Measurements from ENCODE around the gene VPS13D.
"Not testable (repeated sequence)": the region's sequence is repeated elsewhere in the genome, so short reads cannot be mapped to it uniquely, and the experiment has no call there.

Gene VPS13D

GRCh38 chr1:12469493-12469892 is 239.7 kb downstream of the VPS13D start:
- H3K4me1 ChIP-seq (ENCODE audit: control insufficient read depth, insufficient read depth, low read length), result peaks cover 11% of the 10 kb centered on the region
- H3K9ac ChIP-seq (ENCODE audit: low read length), result no peak overlapping the region
- no peaks in the 10 kb centered on the region for H3K27me3 ChIP-seq (ENCODE audit: control insufficient read depth, insufficient read depth, low read length)
- H3K9me3 ChIP-seq (ENCODE audit: control insufficient read depth, low read length), result no peaks in the 10 kb centered on the region
- H3K4me3 ChIP-seq (ENCODE audit: low read length), result no peak overlapping the region
- no peaks in the 10 kb centered on the region for H3K36me3 ChIP-seq (ENCODE audit: control insufficient read depth, insufficient read depth, low read length)

GRCh38 chr1:12469990-12470389 is 240.2 kb downstream of the VPS13D start:
- H3K27me3 ChIP-seq (ENCODE audit: control insufficient read depth, insufficient read depth, low read length), result no peaks in the 10 kb centered on the region
- H3K4me1 ChIP-seq (ENCODE audit: control insufficient read depth, insufficient read depth, low read length), result peaks cover 9% of the 10 kb centered on the region
- H3K4me3 ChIP-seq (ENCODE audit: low read length), result no peak overlapping the region
- H3K36me3 ChIP-seq (ENCODE audit: control insufficient read depth, insufficient read depth, low read length), result no peaks in the 10 kb centered on the region
- no peak overlapping the region for H3K9ac ChIP-seq (ENCODE audit: low read length)
- H3K9me3 ChIP-seq (ENCODE audit: control insufficient read depth, low read length), result no peaks in the 10 kb centered on the region

- H3K27me3 ChIP-seq (ENCODE audit: control insufficient read depth, insufficient read depth, low read length); H3K4me3 ChIP-seq (ENCODE audit: low read length); H3K9me3 ChIP-seq (ENCODE audit: control insufficient read depth, low read length); H3K36me3 ChIP-seq (ENCODE audit: control insufficient read depth, insufficient read depth, low read length); H3K9ac ChIP-seq (ENCODE audit: low read length): not testable (repeated sequence)
- H3K4me1 ChIP-seq (ENCODE audit: control insufficient read depth, insufficient read depth, low read length), result peaks cover 14% of the 10 kb centered on the region
Measured at GRCh38 chr1:12470916-12471315, 241.1 kb downstream of the VPS13D start.

GRCh38 chr1:12472156-12472797 is 242.4 kb downstream of the VPS13D start:
- H3K4me1 ChIP-seq (ENCODE audit: control insufficient read depth, insufficient read depth, low read length), result peaks cover 26% of the 10 kb centered on the region
- no peaks in the 10 kb centered on the region for H3K36me3 ChIP-seq (ENCODE audit: control insufficient read depth, insufficient read depth, low read length)
- no peak overlapping the region for H3K4me3 ChIP-seq (ENCODE audit: low read length)
- no peak overlapping the region for H3K9ac ChIP-seq (ENCODE audit: low read length)
- H3K27me3 ChIP-seq (ENCODE audit: control insufficient read depth, insufficient read depth, low read length), result no peaks in the 10 kb centered on the region
- H3K9me3 ChIP-seq (ENCODE audit: control insufficient read depth, low read length), result no peaks in the 10 kb centered on the region

GRCh38 chr1:12472798-12473551 is 243.1 kb downstream of the VPS13D start:
- Histone ChIP-seq H3K27me3 (ENCODE audit: control insufficient read depth, insufficient read depth, low read length) (no peaks in the 10 kb centered on the region), H3K9ac (ENCODE audit: low read length) (no peak overlapping the region), H3K9me3 (ENCODE audit: control insufficient read depth, low read length) (no peaks in the 10 kb centered on the region), H3K4me3 (ENCODE audit: low read length) (no peak overlapping the region), H3K36me3 (ENCODE audit: control insufficient read depth, insufficient read depth, low read length) (no peaks in the 10 kb centered on the region), H3K4me1 (ENCODE audit: control insufficient read depth, insufficient read depth, low read length) (peaks cover 33% of the 10 kb centered on the region)

GRCh38 chr1:12473596-12474362 is 243.9 kb downstream of the VPS13D start:
- peaks cover 41% of the 10 kb centered on the region for H3K4me1 ChIP-seq (ENCODE audit: control insufficient read depth, insufficient read depth, low read length)
- no peak overlapping the region for H3K4me3 ChIP-seq (ENCODE audit: low read length)
- H3K9ac ChIP-seq (ENCODE audit: low read length), result no peak overlapping the region

GRCh38 chr1:12475101-12475500 is 245.3 kb downstream of the VPS13D start:
- Histone ChIP-seq H3K36me3 (ENCODE audit: control insufficient read depth, insufficient read depth, low read length) (no peaks in the 10 kb centered on the region), H3K9me3 (ENCODE audit: control insufficient read depth, low read length) (no peaks in the 10 kb centered on the region), H3K4me3 (ENCODE audit: low read length) (no peak overlapping the region), H3K27me3 (ENCODE audit: control insufficient read depth, insufficient read depth, low read length) (no peaks in the 10 kb centered on the region), H3K9ac (ENCODE audit: low read length) (no peak overlapping the region), H3K4me1 (ENCODE audit: control insufficient read depth, insufficient read depth, low read length) (peaks cover 51% of the 10 kb centered on the region)

More at GRCh38 chr1:12473596-12474362, 243.9 kb downstream of the VPS13D start:
- Histone ChIP-seq H3K36me3 (ENCODE audit: control insufficient read depth, insufficient read depth, low read length) (no peaks in the 10 kb centered on the region), H3K9me3 (ENCODE audit: control insufficient read depth, low read length) (no peaks in the 10 kb centered on the region), H3K27me3 (ENCODE audit: control insufficient read depth, insufficient read depth, low read length) (no peaks in the 10 kb centered on the region)

- H3K4me3 ChIP-seq (ENCODE audit: low read length), result no peak overlapping the region
- H3K9ac ChIP-seq (ENCODE audit: low read length), result no peak overlapping the region
- no peaks in the 10 kb centered on the region for H3K27me3 ChIP-seq (ENCODE audit: control insufficient read depth, insufficient read depth, low read length)
- H3K9me3 ChIP-seq (ENCODE audit: control insufficient read depth, low read length), result no peaks in the 10 kb centered on the region
- H3K36me3 ChIP-seq (ENCODE audit: control insufficient read depth, insufficient read depth, low read length), result no peaks in the 10 kb centered on the region
- peaks cover 56% of the 10 kb centered on the region for H3K4me1 ChIP-seq (ENCODE audit: control insufficient read depth, insufficient read depth, low read length)
Measured at GRCh38 chr1:12475530-12475934, 245.7 kb downstream of the VPS13D start.

GRCh38 chr1:12475947-12476346 is 246.1 kb downstream of the VPS13D start:
- Histone ChIP-seq H3K9ac (ENCODE audit: low read length) (no peak overlapping the region), H3K36me3 (ENCODE audit: control insufficient read depth, insufficient read depth, low read length) (no peaks in the 10 kb centered on the region), H3K27me3 (ENCODE audit: control insufficient read depth, insufficient read depth, low read length) (no peaks in the 10 kb centered on the region), H3K4me1 (ENCODE audit: control insufficient read depth, insufficient read depth, low read length) (peaks cover 60% of the 10 kb centered on the region), H3K4me3 (ENCODE audit: low read length) (no peak overlapping the region), H3K9me3 (ENCODE audit: control insufficient read depth, low read length) (no peaks in the 10 kb centered on the region)

GRCh38 chr1:12477314-12477713 is 247.5 kb downstream of the VPS13D start:
- Histone ChIP-seq H3K9me3 (ENCODE audit: control insufficient read depth, low read length) (no peaks in the 10 kb centered on the region), H3K36me3 (ENCODE audit: control insufficient read depth, insufficient read depth, low read length) (no peaks in the 10 kb centered on the region), H3K4me3 (ENCODE audit: low read length) (no peak overlapping the region), H3K4me1 (ENCODE audit: control insufficient read depth, insufficient read depth, low read length) (peaks cover 73% of the 10 kb centered on the region), H3K27me3 (ENCODE audit: control insufficient read depth, insufficient read depth, low read length) (no peaks in the 10 kb centered on the region), H3K9ac (ENCODE audit: low read length) (no peak overlapping the region)

GRCh38 chr1:12477936-12478611 is 248.2 kb downstream of the VPS13D start:
- no peaks in the 10 kb centered on the region for H3K9me3 ChIP-seq (ENCODE audit: control insufficient read depth, low read length)
- H3K4me3 ChIP-seq (ENCODE audit: low read length), result no peak overlapping the region
- no peaks in the 10 kb centered on the region for H3K27me3 ChIP-seq (ENCODE audit: control insufficient read depth, insufficient read depth, low read length)
- H3K9ac ChIP-seq (ENCODE audit: low read length), result peak overlapping the region; percentile 5
- no peaks in the 10 kb centered on the region for H3K36me3 ChIP-seq (ENCODE audit: control insufficient read depth, insufficient read depth, low read length)
- H3K4me1 ChIP-seq (ENCODE audit: control insufficient read depth, insufficient read depth, low read length), result peaks cover 74% of the 10 kb centered on the region

GRCh38 chr1:12478612-12478985 is 248.8 kb downstream of the VPS13D start:
- Histone ChIP-seq H3K4me3 (ENCODE audit: low read length) (no peak overlapping the region), H3K9ac (ENCODE audit: low read length) (peak overlapping the region; percentile 5)

More at GRCh38 chr1:12478612-12478985, 248.8 kb downstream of the VPS13D start:
- Histone ChIP-seq H3K36me3 (ENCODE audit: control insufficient read depth, insufficient read depth, low read length) (no peaks in the 10 kb centered on the region), H3K9me3 (ENCODE audit: control insufficient read depth, low read length) (no peaks in the 10 kb centered on the region), H3K27me3 (ENCODE audit: control insufficient read depth, insufficient read depth, low read length) (no peaks in the 10 kb centered on the region), H3K4me1 (ENCODE audit: control insufficient read depth, insufficient read depth, low read length) (peaks cover 74% of the 10 kb centered on the region)

All from mucosa of stomach (tissue), 1 donor.